K562 (cell line): ENCODE results near the gene SCMH1. TPM values are rescaled to one million over a fixed set of nuclear protein-coding genes. Genes with fewer than 3 reads are reported as not detected.

ENCODE experiments used
- BCL6 ChIP-seq: fragments of 250-450 bp; sonication (Bioruptor Pico); IDR thresholded peaks from 2 replicates; pipeline ENCODE4 v1.4.0; 2020
- CBFA2T3 ChIP-seq: fragments of 450-650 bp; IDR thresholded peaks from 2 replicates; pipeline ENCODE4 v1.6.1; 2017
- FUS ChIP-seq: fragments of 200-400 bp; formaldehyde crosslinking; optimal IDR thresholded peaks from 2 replicates; pipeline ENCODE3; 2017; ENCODE audit warnings: low read depth, low read length
- HDAC8 ChIP-seq: fragments of 450-650 bp; IDR thresholded peaks from 2 replicates; pipeline ENCODE4 v1.6.1; 2016; ENCODE audit warnings: mild to moderate bottlenecking, missing genetic modification characterization, moderate library complexity, missing compliant biosample characterization
- HDGF ChIP-seq: fragments of 450-650 bp; IDR thresholded peaks from 2 replicates; pipeline ENCODE4 v1.6.1; 2016
- HSF4 ChIP-seq: fragments of 250-450 bp; sonication (Bioruptor Pico); IDR thresholded peaks from 2 replicates; pipeline ENCODE4 v2.1.2; 2022; ENCODE audit warnings: mild to moderate bottlenecking, moderate library complexity, borderline replicate concordance
- NFRKB ChIP-seq: fragments of 450-650 bp; IDR thresholded peaks from 2 replicates; pipeline ENCODE4 v1.6.1; 2016; ENCODE audit warnings: low read depth
- NFXL1 ChIP-seq: fragments of 450-650 bp; formaldehyde crosslinking; IDR thresholded peaks from 2 replicates; pipeline ENCODE4 v1.4.0; 2021; ENCODE audit warnings: mild to moderate bottlenecking
- NONO ChIP-seq, 2 experiments: fragments of 200-400 bp in 1 of 2; fragments of 450-650 bp in 1 of 2; formaldehyde crosslinking in 1 of 2; IDR thresholded peaks; 2 replicates each; pipeline ENCODE4 v1.6.1; 2017; ENCODE audit warnings: low read depth in 2 of 2, mild to moderate bottlenecking in 2 of 2, moderate library complexity in 2 of 2, low read length in 1 of 2
- TEAD4 ChIP-seq, 2 experiments: sonication (generic) in 1 of 2; formaldehyde crosslinking in 1 of 2; IDR thresholded peaks; 2 replicates each; pipeline versions ENCODE4 v1.6.1 to v1.8.0; 2012 to 2022; ENCODE audit warnings: borderline replicate concordance in 1 of 2, inconsistent platforms in 1 of 2, low read length in 1 of 2, mild to moderate bottlenecking in 1 of 2, missing genetic modification reagents in 1 of 2
- ZBTB1 ChIP-seq: sonication (generic); formaldehyde crosslinking; IDR thresholded peaks from 2 replicates; pipeline ENCODE4 v1.8.1; 2023; ENCODE audit warnings: missing genetic modification reagents, low read depth, mild to moderate bottlenecking, borderline replicate concordance
- ZNF280A ChIP-seq: fragments of 450-650 bp; IDR thresholded peaks from 2 replicates; pipeline ENCODE4 v1.6.1; 2018; ENCODE audit warnings: mild to moderate bottlenecking, low read depth; ENCODE audit not compliant: partially characterized antibody
- ZNF407 ChIP-seq: fragments of 450-650 bp; IDR thresholded peaks from 2 replicates; pipeline ENCODE4 v1.6.1; 2016; ENCODE audit warnings: low read depth
- polyA plus RNA-seq, 8 experiments: library from polyadenylated mRNA; depleted of rRNA in 4 of 8; stranded (reverse) in 5 of 8; unstranded in 3 of 8; fragments of >200 nt; fragmentation: Nextera tagmentation in 2 of 8; fragmentation: Illumina TruSeq in 1 of 8; extraction: Ambion mirVana in 2 of 8; extraction: Trizol in 1 of 8; gene quantifications; 2 replicates each; pipeline versions ENCODE4 v1.2.1 to v1.2.3, GENCODE V29; 2011 to 2014; ENCODE audit warnings: inconsistent platforms in 1 of 8, missing spikeins in 1 of 8
- total RNA-seq, 7 experiments: library from RNA; depleted of rRNA in 6 of 7; stranded (reverse); fragments of >200 nt in 6 of 7; fragmentation: Illumina TruSeq in 2 of 7; extraction: Trizol in 2 of 7; gene quantifications; 2 replicates each; pipeline versions ENCODE4 v1.2.1 to v1.2.3, GENCODE V29; 2011 to 2021; ENCODE audit warnings: low replicate concordance in 1 of 7
- TF ChIP-seq, protein P1 (sequence below): sonication (generic); formaldehyde crosslinking; IDR thresholded peaks from 2 replicates; pipeline ENCODE4 v1.8.0; 2022; ENCODE audit warnings: missing genetic modification reagents, mild to moderate bottlenecking, borderline replicate concordance
- TF ChIP-seq, protein P2 (sequence below): fragments of 450-650 bp; IDR thresholded peaks from 2 replicates; pipeline ENCODE4 v1.6.1; 2016; ENCODE audit warnings: mild to moderate bottlenecking

The SCMH1 gene
- total and polyA plus RNA-seq, 9 of the 15 experiments (the other 6 are each of a cell fraction or from before 2014, with no cell fraction given) = 8.5 to 37.0 (median 26.8) TPM

DNA sequence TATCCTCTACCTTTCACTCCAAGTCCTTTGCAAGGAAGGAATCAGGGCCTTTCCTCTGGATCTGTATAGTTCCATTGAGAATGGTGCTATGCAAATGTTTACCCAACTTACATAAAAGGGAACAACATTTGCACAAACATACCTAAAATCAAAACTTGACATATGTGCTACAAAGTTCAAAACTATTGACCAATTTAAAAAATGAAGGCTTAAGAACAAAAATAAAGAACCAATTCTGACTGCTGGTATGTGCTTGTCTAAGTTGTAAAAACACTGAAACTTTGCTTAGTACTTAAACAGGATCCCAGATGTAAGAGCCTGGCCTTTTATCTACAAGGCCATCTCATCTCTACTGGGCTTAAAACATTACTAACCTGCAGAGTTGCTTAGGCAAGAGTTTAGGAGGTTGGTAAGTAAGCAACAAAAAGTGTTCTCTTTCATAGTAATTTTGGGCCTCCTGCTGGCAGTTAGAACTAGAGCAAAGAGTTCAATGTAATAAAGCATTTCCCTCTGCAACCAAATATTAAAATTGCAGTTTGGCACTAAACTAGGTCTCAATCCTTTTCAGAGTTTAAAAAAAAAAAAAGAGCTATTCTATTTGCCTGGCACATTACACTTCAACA lies 2.0 kb downstream of the SCMH1 start (continued):
- TF ChIP-seq ZNF407 (no peak), ZBTB1 (no peak), HDGF (no peak), HDAC8 (tag) (no peak), FUS (no peak), BCL6 (no peak), TEAD4 (IDR thresholded peaks at IDR 0.05; ENCODE audit: low read length) (peak; percentile 30; the same call in 1 of the 2 replicates), TEAD4 (CRISPR knock-in tag; IDR thresholded peaks at IDR 0.05; ENCODE audit: borderline replicate concordance) (no peak), NONO (IDR thresholded peaks at IDR 0.05; ENCODE audit: low read depth in 2 of 2, low read length in 1 of 2) (no peak), NFRKB (no peak), ZNF280A (peak; percentile 13), NFXL1 (no peak), CBFA2T3 (peak; percentile 7; the same call in 1 of the 2 replicates), HSF4 (CRISPR knock-in tag) (no peak)
- TF ChIP-seq, protein P1, sequence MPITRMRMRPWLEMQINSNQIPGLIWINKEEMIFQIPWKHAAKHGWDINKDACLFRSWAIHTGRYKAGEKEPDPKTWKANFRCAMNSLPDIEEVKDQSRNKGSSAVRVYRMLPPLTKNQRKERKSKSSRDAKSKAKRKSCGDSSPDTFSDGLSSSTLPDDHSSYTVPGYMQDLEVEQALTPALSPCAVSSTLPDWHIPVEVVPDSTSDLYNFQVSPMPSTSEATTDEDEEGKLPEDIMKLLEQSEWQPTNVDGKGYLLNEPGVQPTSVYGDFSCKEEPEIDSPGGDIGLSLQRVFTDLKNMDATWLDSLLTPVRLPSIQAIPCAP (CRISPR knock-in tag) = no peak
- TF ChIP-seq, protein P2, sequence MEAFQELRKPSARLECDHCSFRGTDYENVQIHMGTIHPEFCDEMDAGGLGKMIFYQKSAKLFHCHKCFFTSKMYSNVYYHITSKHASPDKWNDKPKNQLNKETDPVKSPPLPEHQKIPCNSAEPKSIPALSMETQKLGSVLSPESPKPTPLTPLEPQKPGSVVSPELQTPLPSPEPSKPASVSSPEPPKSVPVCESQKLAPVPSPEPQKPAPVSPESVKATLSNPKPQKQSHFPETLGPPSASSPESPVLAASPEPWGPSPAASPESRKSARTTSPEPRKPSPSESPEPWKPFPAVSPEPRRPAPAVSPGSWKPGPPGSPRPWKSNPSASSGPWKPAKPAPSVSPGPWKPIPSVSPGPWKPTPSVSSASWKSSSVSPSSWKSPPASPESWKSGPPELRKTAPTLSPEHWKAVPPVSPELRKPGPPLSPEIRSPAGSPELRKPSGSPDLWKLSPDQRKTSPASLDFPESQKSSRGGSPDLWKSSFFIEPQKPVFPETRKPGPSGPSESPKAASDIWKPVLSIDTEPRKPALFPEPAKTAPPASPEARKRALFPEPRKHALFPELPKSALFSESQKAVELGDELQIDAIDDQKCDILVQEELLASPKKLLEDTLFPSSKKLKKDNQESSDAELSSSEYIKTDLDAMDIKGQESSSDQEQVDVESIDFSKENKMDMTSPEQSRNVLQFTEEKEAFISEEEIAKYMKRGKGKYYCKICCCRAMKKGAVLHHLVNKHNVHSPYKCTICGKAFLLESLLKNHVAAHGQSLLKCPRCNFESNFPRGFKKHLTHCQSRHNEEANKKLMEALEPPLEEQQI = no peak
